Smooth muscle cell (in vitro differentiated cells): ENCODE measurements around the gene PSMG3. TPM values are rescaled to one million over a fixed set of nuclear protein-coding genes. Genes with fewer than 3 reads are reported as not detected.

Experiments
- DNase-seq: peaks from one replicate; lab custom pipeline; 2025; ENCODE audit not compliant: unreplicated experiment; lab: John Stamatoyannopoulos, UW
- H2AFZ ChIP-seq: fragments of 200-600 bp; sonication (generic); 2 replicates; pipeline ENCODE4 v1.6.0; 2016; ENCODE audit warnings: antibody characterized with exemption, low read depth, mild to moderate bottlenecking
- H3F3A ChIP-seq: fragments of 200-600 bp; sonication (generic); 2 replicates; pipeline ENCODE4 v1.6.0; 2017; ENCODE audit warnings: antibody characterized with exemption, low read depth
- H3K27ac ChIP-seq: fragments of 200-600 bp; sonication (generic); 2 replicates; pipeline ENCODE4 v1.5.1; 2016; ENCODE audit warnings: low read depth, mild to moderate bottlenecking
- H3K27me3 ChIP-seq: fragments of 200-600 bp; sonication (generic); 2 replicates; pipeline ENCODE4 v1.6.1; 2016; ENCODE audit warnings: low read depth, mild to moderate bottlenecking
- H3K36me3 ChIP-seq: fragments of 200-600 bp; sonication (generic); 2 replicates; pipeline ENCODE4 v1.5.1; 2016; ENCODE audit warnings: low read depth
- H3K4me1 ChIP-seq: fragments of 200-600 bp; sonication (generic); 2 replicates; pipeline ENCODE4 v1.5.1; 2016; ENCODE audit warnings: low read depth
- H3K4me2 ChIP-seq: fragments of 200-600 bp; sonication (generic); 2 replicates; pipeline ENCODE4 v1.6.0; 2016; ENCODE audit warnings: mild to moderate bottlenecking
- H3K4me3 ChIP-seq: fragments of 200-600 bp; sonication (generic); 2 replicates; pipeline ENCODE4 v1.5.1; 2016; ENCODE audit warnings: mild to moderate bottlenecking
- H3K79me2 ChIP-seq: fragments of 200-600 bp; sonication (generic); 2 replicates; pipeline ENCODE4 v1.6.0; 2016; ENCODE audit warnings: low read depth, mild to moderate bottlenecking
- H3K9ac ChIP-seq: fragments of 200-600 bp; sonication (generic); 2 replicates; pipeline ENCODE4 v1.6.0; 2016; ENCODE audit warnings: low read depth
- H3K9me3 ChIP-seq: fragments of 200-600 bp; sonication (generic); replicated peaks from 2 replicates; pipeline ENCODE4 v1.5.1; 2016; ENCODE audit warnings: low read depth
- H4K20me1 ChIP-seq: fragments of 200-600 bp; sonication (generic); 2 replicates; pipeline ENCODE4 v1.6.0; 2016; ENCODE audit warnings: low read depth
- CTCF ChIP-seq: fragments of 200-600 bp; sonication (generic); IDR thresholded peaks from 2 replicates; pipeline ENCODE4 v1.5.1; 2017; ENCODE audit warnings: borderline replicate concordance, mild to moderate bottlenecking, antibody characterized with exemption; ENCODE audit not compliant: insufficient read depth, poor library complexity, severe bottlenecking
- WGBS: methylation state at CpG from one replicate; pipeline ENCODE4 v1.1.7; 2016; ENCODE audit warnings: low lambda C conversion rate; 5-methylcytosine and 5-hydroxymethylcytosine counted together
- polyA plus RNA-seq: library from polyadenylated mRNA; unstranded; fragments of >200 nt; fragmentation: Nextera tagmentation; extraction: Ambion mirVana; gene quantifications from 2 replicates; pipeline ENCODE4 v1.2.1, GENCODE V29; 2016
- total RNA-seq: library from RNA; depleted of rRNA; stranded (reverse); fragments of >200 nt; gene quantifications from 2 replicates; pipeline ENCODE4 v1.2.3, GENCODE V29; 2014

PSMG3 gene
- total and polyA plus RNA-seq, 2 experiments from 2014 or later, result 24.5 to 45.3 TPM

GRCh38 chr7:1569440-1569832, 396 bp downstream of the PSMG3 start:
- no peak for TF ChIP-seq CTCF
- H3K4me3 ChIP-seq, result peak overlapping the region; percentile 89
- peak overlapping the region; percentile 87 for H3K27ac ChIP-seq
- H3K9me3 ChIP-seq, result no peaks in the 10 kb centered on the region
- no peaks in the 10 kb centered on the region for H3K36me3 ChIP-seq
- H3K4me1 ChIP-seq, result peaks cover 17% of the 10 kb centered on the region
- no peak for DNase-seq
- 52% methylated on average over 27 of the region's 27 CpGs for WGBS
- peak overlapping the region; percentile 88 for H3K4me2 ChIP-seq
- H2AFZ ChIP-seq, result no peak overlapping the region
- peaks cover 28% of the 10 kb centered on the region for H3F3A ChIP-seq
- H3K27me3 ChIP-seq, result no peaks in the 10 kb centered on the region
- peaks cover 10% of the 10 kb centered on the region for H3K79me2 ChIP-seq
- H3K9ac ChIP-seq, result peak overlapping the region; percentile 93
- no peaks in the 10 kb centered on the region for H4K20me1 ChIP-seq

GRCh38 chr7:1569016-1569415, 816 bp downstream of the PSMG3 start:
- Histone ChIP-seq H3K4me3 (peak overlapping the region; percentile 89), H3K9ac (no peak overlapping the region), H3K27me3 (no peaks in the 10 kb centered on the region), H3K9me3 (no peaks in the 10 kb centered on the region), H4K20me1 (no peaks in the 10 kb centered on the region), H2AFZ (no peak overlapping the region), H3K4me1 (peaks cover 17% of the 10 kb centered on the region), H3K4me2 (peak overlapping the region; percentile 88), H3K36me3 (no peaks in the 10 kb centered on the region), H3F3A (peaks cover 28% of the 10 kb centered on the region), H3K27ac (peak overlapping the region; percentile 87), H3K79me2 (peaks cover 10% of the 10 kb centered on the region)
- DNase-seq, result no peak
- TF ChIP-seq CTCF, result no peak
- 90% methylated on average over 13 of the region's 13 CpGs for WGBS

GRCh38 chr7:1567896-1568510, 1.8 kb downstream of the PSMG3 start:
- H3K4me3 ChIP-seq, result no peak overlapping the region
- peaks cover 17% of the 10 kb centered on the region for H3K4me1 ChIP-seq
- no peak overlapping the region for H2AFZ ChIP-seq
- peak overlapping the region; percentile 64 for H3K9ac ChIP-seq
- peak overlapping the region; percentile 87 for H3K27ac ChIP-seq
- no peaks in the 10 kb centered on the region for H4K20me1 ChIP-seq
- H3K27me3 ChIP-seq, result no peaks in the 10 kb centered on the region
- H3K9me3 ChIP-seq, result no peaks in the 10 kb centered on the region
- H3K4me2 ChIP-seq, result peak overlapping the region; percentile 88
- WGBS, result 50% methylated on average over 17 of the region's 17 CpGs
- peaks cover 10% of the 10 kb centered on the region for H3K79me2 ChIP-seq
- H3K36me3 ChIP-seq, result no peaks in the 10 kb centered on the region
- peaks cover 28% of the 10 kb centered on the region for H3F3A ChIP-seq
- no peak for TF ChIP-seq CTCF
- peak; percentile 40 for DNase-seq
